Effector memory CD4-positive, alpha-beta T cell (primary cell): Measurements from ENCODE around the gene MPZ.
A peak's percentile ranks its signal among the peaks of the same experiment; 100 is the strongest.

Experiments used
- DNase-seq, 3 donors: peaks; one replicate each; pipeline ENCODE4 v3.0.0-alpha.2; 2020
- H3K27ac ChIP-seq: 2 replicates; pipeline ENCODE4 v1.7.0; 2013; ENCODE audit warnings: mild to moderate bottlenecking, low read length, moderate library complexity; ENCODE audit not compliant: insufficient read depth, poor library complexity, severe bottlenecking
- H3K27me3 ChIP-seq: replicated peaks from 2 replicates; pipeline ENCODE4 v1.7.0; 2013; ENCODE audit warnings: mild to moderate bottlenecking, low read length; ENCODE audit not compliant: insufficient read depth, control insufficient read depth, poor library complexity, severe bottlenecking
- H3K36me3 ChIP-seq: 2 replicates; pipeline ENCODE4 v1.7.0; 2013; ENCODE audit warnings: mild to moderate bottlenecking, low read length, moderate library complexity; ENCODE audit not compliant: control insufficient read depth, insufficient read depth
- H3K4me1 ChIP-seq: 2 replicates; pipeline ENCODE4 v1.7.0; 2013; ENCODE audit warnings: low read length, mild to moderate bottlenecking; ENCODE audit not compliant: control insufficient read depth, insufficient read depth, poor library complexity, severe bottlenecking
- H3K4me3 ChIP-seq: 2 replicates; pipeline ENCODE4 v1.7.0; 2013; ENCODE audit warnings: low read length, low read depth, mild to moderate bottlenecking; ENCODE audit not compliant: insufficient read depth, poor library complexity, severe bottlenecking
- H3K9me3 ChIP-seq: 2 replicates; pipeline ENCODE4 v1.7.0; 2013; ENCODE audit warnings: mild to moderate bottlenecking, low read length, moderate library complexity; ENCODE audit not compliant: control insufficient read depth

MPZ gene

GRCh38 chr1:161267321-161267720 is 42.4 kb downstream of the MPZ start:
- no peak overlapping the region for H3K4me3 ChIP-seq
- no peaks in the 10 kb centered on the region for H3K36me3 ChIP-seq
- no peak for DNase-seq
- H3K9me3 ChIP-seq: no peaks in the 10 kb centered on the region
- H3K4me1 ChIP-seq: no peaks in the 10 kb centered on the region
- H3K27ac ChIP-seq: no peak overlapping the region
- H3K27me3 ChIP-seq: no peaks in the 10 kb centered on the region

- H3K27me3 ChIP-seq: no peaks in the 10 kb centered on the region
- DNase-seq: no peak
- H3K4me1 ChIP-seq: no peaks in the 10 kb centered on the region
- no peak overlapping the region for H3K27ac ChIP-seq
- H3K9me3 ChIP-seq: no peaks in the 10 kb centered on the region
- no peaks in the 10 kb centered on the region for H3K36me3 ChIP-seq
- no peak overlapping the region for H3K4me3 ChIP-seq
These were observed 42.9 kb downstream of the MPZ start for GRCh38 chr1:161266836-161267235.

- H3K27me3 ChIP-seq: no peaks in the 10 kb centered on the region
- H3K4me3 ChIP-seq: no peak overlapping the region
- no peaks in the 10 kb centered on the region for H3K4me1 ChIP-seq
- H3K27ac ChIP-seq: no peak overlapping the region
- H3K9me3 ChIP-seq: no peaks in the 10 kb centered on the region
- no peaks in the 10 kb centered on the region for H3K36me3 ChIP-seq
- no peak for DNase-seq
These were observed 43.6 kb downstream of the MPZ start for GRCh38 chr1:161266202-161266601.

- Histone ChIP-seq H3K27ac (no peak overlapping the region), H3K4me1 (no peaks in the 10 kb centered on the region), H3K4me3 (no peak overlapping the region), H3K9me3 (no peaks in the 10 kb centered on the region), H3K36me3 (no peaks in the 10 kb centered on the region), H3K27me3 (peaks cover 3% of the 10 kb centered on the region)
- DNase-seq: no peak
These were observed 44.5 kb downstream of the MPZ start for GRCh38 chr1:161265305-161265704.

- no peak overlapping the region for H3K4me3 ChIP-seq
- DNase-seq: no peak
- H3K9me3 ChIP-seq: no peaks in the 10 kb centered on the region
- peaks cover 18% of the 10 kb centered on the region for H3K27me3 ChIP-seq
- H3K4me1 ChIP-seq: peaks cover 9% of the 10 kb centered on the region
- no peaks in the 10 kb centered on the region for H3K36me3 ChIP-seq
- no peak overlapping the region for H3K27ac ChIP-seq
These were observed 48.2 kb downstream of the MPZ start for GRCh38 chr1:161261261-161262235.

- Histone ChIP-seq H3K27ac (no peak overlapping the region), H3K4me1 (peaks cover 9% of the 10 kb centered on the region), H3K4me3 (no peak overlapping the region), H3K9me3 (no peaks in the 10 kb centered on the region), H3K27me3 (peaks cover 18% of the 10 kb centered on the region), H3K36me3 (no peaks in the 10 kb centered on the region)
- no peak for DNase-seq
These were observed 49.1 kb downstream of the MPZ start for GRCh38 chr1:161260376-161261260.

- no peak overlapping the region for H3K4me3 ChIP-seq
- peaks cover 9% of the 10 kb centered on the region for H3K4me1 ChIP-seq
- H3K27ac ChIP-seq: no peak overlapping the region
- peaks cover 18% of the 10 kb centered on the region for H3K27me3 ChIP-seq
- no peak for DNase-seq
- no peaks in the 10 kb centered on the region for H3K36me3 ChIP-seq
- H3K9me3 ChIP-seq: no peaks in the 10 kb centered on the region
These were observed 50.0 kb downstream of the MPZ start for GRCh38 chr1:161259765-161260164.

GRCh38 chr1:161259345-161259702 is 50.4 kb downstream of the MPZ start:
- Histone ChIP-seq H3K4me1 (peaks cover 9% of the 10 kb centered on the region), H3K36me3 (no peaks in the 10 kb centered on the region), H3K27me3 (peaks cover 18% of the 10 kb centered on the region), H3K9me3 (no peaks in the 10 kb centered on the region), H3K27ac (no peak overlapping the region), H3K4me3 (no peak overlapping the region)
- no peak for DNase-seq

GRCh38 chr1:161258439-161259344 is 51.1 kb downstream of the MPZ start, which contains the start of gene PCP4L1:
PCP4L1 (plus strand) TSS chr1:161258745; CDS start chr1:161258975, 230 bp downstream.
- no peaks in the 10 kb centered on the region for H3K9me3 ChIP-seq
- DNase-seq: no peak
- H3K4me3 ChIP-seq: peak within 1 kb of the TSS; percentile 41
- no peaks in the 10 kb centered on the region for H3K36me3 ChIP-seq
- no peak within 1 kb of the TSS for H3K27ac ChIP-seq
- H3K27me3 ChIP-seq: peaks cover 18% of the 10 kb centered on the region
- peaks cover 9% of the 10 kb centered on the region for H3K4me1 ChIP-seq
